DMS79 (cell line): ENCODE measurements around the gene CDKAL1.

ENCODE experiments used
- DNase-seq: peaks from one replicate; lab custom pipeline; 2025; lab: John Stamatoyannopoulos, UW

The CDKAL1 gene

GRCh38 chr6:20965276-20965675, 431.0 kb downstream of the CDKAL1 start:
- DNase-seq: no peak

- no peak for DNase-seq
Observed at GRCh38 chr6:20965915-20966314, 431.7 kb downstream of the CDKAL1 start.

- no peak for DNase-seq
Observed at GRCh38 chr6:20969551-20969950, 435.3 kb downstream of the CDKAL1 start.

GRCh38 chr6:20976391-20976918, 442.2 kb downstream of the CDKAL1 start:
- DNase-seq: no peak

- DNase-seq: no peak
Observed at GRCh38 chr6:20978151-20978614, 443.9 kb downstream of the CDKAL1 start.

GRCh38 chr6:20979076-20979475, 444.8 kb downstream of the CDKAL1 start:
- DNase-seq: no peak

GRCh38 chr6:20983961-20984360, 449.7 kb downstream of the CDKAL1 start:
- DNase-seq: no peak

GRCh38 chr6:20985821-20986220, 451.6 kb downstream of the CDKAL1 start:
- DNase-seq: no peak

GRCh38 chr6:20991910-20992309, 457.7 kb downstream of the CDKAL1 start:
- DNase-seq: no peak

GRCh38 chr6:20996099-20996498, 461.8 kb downstream of the CDKAL1 start:
- DNase-seq: no peak

GRCh38 chr6:20997143-20997769, 463.0 kb downstream of the CDKAL1 start:
- DNase-seq: no peak

- no peak for DNase-seq
Observed at GRCh38 chr6:20997770-20998147, 463.5 kb downstream of the CDKAL1 start.

GRCh38 chr6:20998748-20999448, 464.6 kb downstream of the CDKAL1 start:
- DNase-seq: no peak

GRCh38 chr6:21000331-21000801, 466.1 kb downstream of the CDKAL1 start:
- DNase-seq: no peak

GRCh38 chr6:21001736-21002135, 467.5 kb downstream of the CDKAL1 start:
- DNase-seq: no peak

- DNase-seq: no peak
Observed at GRCh38 chr6:21003780-21004541, 469.7 kb downstream of the CDKAL1 start.

GRCh38 chr6:21005816-21006570, 471.7 kb downstream of the CDKAL1 start:
- DNase-seq: no peak

GRCh38 chr6:21019614-21020013, 485.4 kb downstream of the CDKAL1 start:
- no peak for DNase-seq

GRCh38 chr6:21022343-21023107, 488.3 kb downstream of the CDKAL1 start:
- DNase-seq: peak; percentile 40

GRCh38 chr6:21023210-21023609, 489.0 kb downstream of the CDKAL1 start:
- DNase-seq: no peak

- no peak for DNase-seq
Observed at GRCh38 chr6:21024616-21025015, 490.4 kb downstream of the CDKAL1 start.
